Measurements from ENCODE around the gene TRABD2B.

The TRABD2B gene

DNA sequence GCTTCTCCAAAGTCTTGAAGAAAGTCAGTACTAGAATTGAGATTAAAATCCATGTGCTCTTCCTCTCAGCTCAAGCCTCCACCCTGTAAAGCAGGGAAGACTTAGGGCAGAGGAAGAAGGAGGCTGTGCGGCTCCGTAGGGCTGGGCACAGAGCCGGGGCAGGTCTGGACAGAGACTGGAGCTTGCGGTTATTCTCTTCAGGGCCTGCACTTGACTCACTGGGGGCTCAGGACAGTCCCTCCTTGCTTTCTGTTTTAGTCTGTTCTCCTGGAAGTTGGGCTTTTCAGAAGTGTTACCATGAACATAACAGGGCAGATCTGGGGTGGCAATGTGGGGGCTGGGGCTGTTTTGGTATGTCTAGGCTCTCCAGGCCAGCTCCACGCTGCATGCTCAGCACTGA is 21.6 kb upstream of the TRABD2B start:
- ATAC-seq (ENCODE audit: low read depth) (peak; percentile 96), DNase-seq (ENCODE audit: low spot score) (no peak)
- H3K27me3 ChIP-seq (ENCODE audit: insufficient read depth, poor library complexity, severe bottlenecking) = peaks cover under 1% of the 10 kb centered on the region
- no peak overlapping the region for H3K4me3 ChIP-seq (ENCODE audit: severe bottlenecking)
- TF ChIP-seq, protein P1, sequence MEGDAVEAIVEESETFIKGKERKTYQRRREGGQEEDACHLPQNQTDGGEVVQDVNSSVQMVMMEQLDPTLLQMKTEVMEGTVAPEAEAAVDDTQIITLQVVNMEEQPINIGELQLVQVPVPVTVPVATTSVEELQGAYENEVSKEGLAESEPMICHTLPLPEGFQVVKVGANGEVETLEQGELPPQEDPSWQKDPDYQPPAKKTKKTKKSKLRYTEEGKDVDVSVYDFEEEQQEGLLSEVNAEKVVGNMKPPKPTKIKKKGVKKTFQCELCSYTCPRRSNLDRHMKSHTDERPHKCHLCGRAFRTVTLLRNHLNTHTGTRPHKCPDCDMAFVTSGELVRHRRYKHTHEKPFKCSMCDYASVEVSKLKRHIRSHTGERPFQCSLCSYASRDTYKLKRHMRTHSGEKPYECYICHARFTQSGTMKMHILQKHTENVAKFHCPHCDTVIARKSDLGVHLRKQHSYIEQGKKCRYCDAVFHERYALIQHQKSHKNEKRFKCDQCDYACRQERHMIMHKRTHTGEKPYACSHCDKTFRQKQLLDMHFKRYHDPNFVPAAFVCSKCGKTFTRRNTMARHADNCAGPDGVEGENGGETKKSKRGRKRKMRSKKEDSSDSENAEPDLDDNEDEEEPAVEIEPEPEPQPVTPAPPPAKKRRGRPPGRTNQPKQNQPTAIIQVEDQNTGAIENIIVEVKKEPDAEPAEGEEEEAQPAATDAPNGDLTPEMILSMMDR (IDR thresholded peaks at IDR 0.05; ENCODE audit: poor library complexity, severe bottlenecking) = no peak
- H3K4me1 ChIP-seq (ENCODE audit: insufficient read depth, poor library complexity, severe bottlenecking) = peaks cover 20% of the 10 kb centered on the region
- H3K36me3 ChIP-seq (ENCODE audit: low read depth) = no peaks in the 10 kb centered on the region
- peak overlapping the region; percentile 35 for H3K27ac ChIP-seq (ENCODE audit: poor library complexity, severe bottlenecking)
- no peaks in the 10 kb centered on the region for H3K9me3 ChIP-seq (ENCODE audit: severe bottlenecking)

DNA sequence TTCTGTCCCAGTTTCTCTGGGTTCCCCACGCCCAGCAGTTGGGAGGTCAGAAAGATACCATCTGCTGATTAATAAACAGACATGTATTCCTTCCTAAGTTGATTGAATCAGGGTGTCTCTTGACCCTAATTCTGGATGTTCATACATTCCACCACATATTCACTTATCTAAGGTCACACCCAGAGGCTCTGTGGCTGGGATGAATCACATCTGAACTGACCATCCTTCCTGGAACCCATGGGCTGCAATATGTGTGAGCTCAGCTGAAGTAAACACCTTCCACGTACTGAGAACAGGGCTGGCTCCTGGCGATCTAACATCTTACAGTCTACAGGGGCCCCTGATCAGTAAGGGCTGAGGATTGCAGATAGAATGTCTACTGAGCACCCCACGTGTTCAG is 20.5 kb upstream of the TRABD2B start:
- Histone ChIP-seq H3K9me3 (ENCODE audit: severe bottlenecking) (no peaks in the 10 kb centered on the region), H3K27ac (ENCODE audit: poor library complexity, severe bottlenecking) (peak overlapping the region; percentile 35), H3K4me1 (ENCODE audit: insufficient read depth, poor library complexity, severe bottlenecking) (peaks cover 20% of the 10 kb centered on the region), H3K36me3 (ENCODE audit: low read depth) (no peaks in the 10 kb centered on the region), H3K27me3 (ENCODE audit: insufficient read depth, poor library complexity, severe bottlenecking) (peaks cover 6% of the 10 kb centered on the region), H3K4me3 (ENCODE audit: severe bottlenecking) (no peak overlapping the region)
- no peak for DNase-seq (ENCODE audit: low spot score)
- peak; percentile 60 for ATAC-seq (ENCODE audit: low read depth)
- TF ChIP-seq, protein P1 (IDR thresholded peaks at IDR 0.05; ENCODE audit: poor library complexity, severe bottlenecking) = no peak

DNA sequence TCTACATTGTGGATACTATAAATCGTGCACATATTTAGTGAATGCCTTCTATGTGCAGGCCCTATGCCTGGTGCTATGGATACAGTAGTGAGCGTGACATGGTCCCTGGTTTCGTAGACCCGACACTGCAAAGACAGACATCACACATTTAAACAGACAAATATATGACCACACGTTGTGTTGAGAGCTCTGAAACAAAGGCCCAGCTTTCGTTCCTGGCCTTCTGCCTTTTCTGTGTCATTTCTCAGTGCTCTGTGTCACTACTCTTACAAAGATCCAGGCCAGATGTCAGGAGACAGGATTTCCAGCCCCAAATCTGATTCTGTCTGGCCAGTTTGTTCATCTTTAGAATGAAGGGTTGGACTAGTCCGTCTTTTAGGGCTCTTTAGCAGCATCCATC is 19.3 kb upstream of the TRABD2B start:
- TF ChIP-seq, protein P1 (IDR thresholded peaks at IDR 0.05; ENCODE audit: poor library complexity, severe bottlenecking) = no peak
- H3K36me3 ChIP-seq (ENCODE audit: low read depth) = no peaks in the 10 kb centered on the region
- DNase-seq (ENCODE audit: low spot score) = no peak

DNA sequence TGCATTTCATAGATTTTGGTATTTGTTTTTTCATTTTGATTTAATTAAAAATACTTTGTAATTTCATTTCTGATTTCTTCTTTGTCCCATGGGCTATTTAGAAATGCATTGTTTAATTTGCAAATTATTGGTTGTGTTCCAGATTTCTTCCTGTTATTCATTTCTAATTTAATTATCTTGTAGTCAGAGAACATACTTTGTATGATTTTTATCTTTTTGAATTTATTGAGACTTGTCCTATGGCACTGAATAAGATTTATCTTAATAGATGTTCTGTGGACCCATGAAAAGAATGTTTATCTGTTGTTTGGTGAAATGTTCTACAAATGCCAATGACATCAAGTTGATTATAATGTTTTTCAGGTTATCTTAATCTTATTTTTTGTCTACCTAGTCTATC is 16.1 kb upstream of the TRABD2B start:
- Histone ChIP-seq H3K9me3 (ENCODE audit: severe bottlenecking) (no peaks in the 10 kb centered on the region), H3K36me3 (ENCODE audit: low read depth) (no peaks in the 10 kb centered on the region), H3K27me3 (ENCODE audit: insufficient read depth, poor library complexity, severe bottlenecking) (peaks cover 6% of the 10 kb centered on the region), H3K4me3 (ENCODE audit: severe bottlenecking) (no peak overlapping the region), H3K4me1 (ENCODE audit: insufficient read depth, poor library complexity, severe bottlenecking) (peaks cover 10% of the 10 kb centered on the region), H3K27ac (ENCODE audit: poor library complexity, severe bottlenecking) (no peak overlapping the region)
- DNase-seq (ENCODE audit: low spot score) = no peak
- ATAC-seq (ENCODE audit: low read depth) = no peak
- TF ChIP-seq, protein P1 (IDR thresholded peaks at IDR 0.05; ENCODE audit: poor library complexity, severe bottlenecking) = no peak

More for the DNA sequence above, 19.3 kb upstream of the TRABD2B start:
- no peak overlapping the region for H3K27ac ChIP-seq (ENCODE audit: poor library complexity, severe bottlenecking)
- no peak overlapping the region for H3K4me3 ChIP-seq (ENCODE audit: severe bottlenecking)
- no peaks in the 10 kb centered on the region for H3K9me3 ChIP-seq (ENCODE audit: severe bottlenecking)
- H3K27me3 ChIP-seq (ENCODE audit: insufficient read depth, poor library complexity, severe bottlenecking) = peaks cover 6% of the 10 kb centered on the region
- peaks cover 20% of the 10 kb centered on the region for H3K4me1 ChIP-seq (ENCODE audit: insufficient read depth, poor library complexity, severe bottlenecking)
- ATAC-seq (ENCODE audit: low read depth) = no peak

DNA sequence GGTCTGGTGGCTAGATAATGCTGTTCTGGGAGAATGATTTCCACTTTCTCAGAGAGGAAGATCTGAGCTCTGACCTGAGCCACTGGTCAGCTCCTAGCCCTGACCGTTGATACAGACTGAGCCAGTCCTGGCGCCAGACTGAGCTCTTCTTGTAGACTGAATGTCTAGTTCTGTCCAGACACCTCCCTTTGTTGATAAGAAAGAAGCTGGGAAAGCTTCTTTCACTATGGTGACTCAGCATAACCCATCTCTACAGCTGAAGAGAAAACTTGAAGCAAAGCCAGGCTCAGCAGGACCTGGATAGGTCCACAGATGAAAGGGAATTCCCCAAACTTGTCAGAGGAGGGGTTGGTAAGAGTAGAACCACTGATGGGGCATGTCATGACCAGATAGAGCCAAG is 9.9 kb upstream of the TRABD2B start:
- H3K9me3 ChIP-seq (ENCODE audit: severe bottlenecking) = no peaks in the 10 kb centered on the region
- no peak overlapping the region for H3K4me3 ChIP-seq (ENCODE audit: severe bottlenecking)
- TF ChIP-seq, protein P1 (IDR thresholded peaks at IDR 0.05; ENCODE audit: poor library complexity, severe bottlenecking) = no peak
- no peaks in the 10 kb centered on the region for H3K4me1 ChIP-seq (ENCODE audit: insufficient read depth, poor library complexity, severe bottlenecking)
- H3K36me3 ChIP-seq (ENCODE audit: low read depth) = no peaks in the 10 kb centered on the region
- DNase-seq (ENCODE audit: low spot score) = no peak
- no peak overlapping the region for H3K27ac ChIP-seq (ENCODE audit: poor library complexity, severe bottlenecking)
- H3K27me3 ChIP-seq (ENCODE audit: insufficient read depth, poor library complexity, severe bottlenecking) = no peaks in the 10 kb centered on the region
- ATAC-seq (ENCODE audit: low read depth) = peak; percentile 35; the same call in 2 of the 3 replicates

Data from RWPE2 (cell line).